SK-N-SH (cell line): Measurements from ENCODE around the gene ARHGEF4. TPM values are rescaled to one million over a fixed set of nuclear protein-coding genes. Genes with fewer than 3 reads are reported as not detected.

Experiments used
- CTCF ChIA-PET: fragments of 300-600, 350-600 bp; formaldehyde crosslinking; extraction: SDS; loops from one replicate; lab custom pipeline; 2021; lab: Yijun Ruan, JAX
- POLR2A ChIA-PET: fragments of 350-600 bp; sonication (Branson Sonifier 250); formaldehyde crosslinking; extraction: SDS; loops from one replicate; lab custom pipeline; 2020; ENCODE audit warnings: antibody characterized with exemption, inconsistent platforms; lab: Yijun Ruan, JAX
- DNase-seq: peaks from one replicate; pipeline ENCODE4 v3.0.0; 2012
- H2AFZ ChIP-seq: fragments of 200-600 bp; sonication (generic); 2 replicates; pipeline ENCODE4 v1.8.1; 2016; ENCODE audit warnings: antibody characterized with exemption, mild to moderate bottlenecking, low read depth
- H3F3A ChIP-seq: fragments of 200-600 bp; sonication (generic); replicated peaks from 2 replicates; pipeline ENCODE3; 2016; ENCODE audit warnings: antibody characterized with exemption, mild to moderate bottlenecking; ENCODE audit not compliant: insufficient read depth
- H3K27ac ChIP-seq, 2 experiments: fragments of 200-500 bp in 1 of 2; fragments of 200-600 bp in 1 of 2; sonication (Bioruptor generic) in 1 of 2; sonication (generic), shearing (Covaris generic) in 1 of 2; 2 replicates each; pipeline versions ENCODE4 v1.5.1 to v1.6.1; 2014 to 2016; ENCODE audit warnings: low read depth in 2 of 2, inconsistent platforms in 1 of 2, low read length in 1 of 2, mild to moderate bottlenecking in 1 of 2, mixed read lengths in 1 of 2
- H3K27me3 ChIP-seq: fragments of 200-600 bp; sonication (generic), shearing (Covaris generic); 2 replicates; pipeline ENCODE4 v1.6.1; 2016; ENCODE audit warnings: mixed run types; ENCODE audit not compliant: insufficient read depth
- H3K36me3 ChIP-seq, 2 experiments: fragments of 200-500 bp in 1 of 2; fragments of 200-600 bp in 1 of 2; sonication (Bioruptor generic) in 1 of 2; sonication (generic) in 1 of 2; replicated peaks in 1 of 2; 2 replicates each; pipeline versions ENCODE3 to v1.5.1; 2014 to 2016; ENCODE audit warnings: low read length in 1 of 2, mild to moderate bottlenecking in 1 of 2; ENCODE audit not compliant: insufficient read depth in 2 of 2, control insufficient read depth in 1 of 2
- H3K4me1 ChIP-seq, 2 experiments: fragments of 200-500 bp in 1 of 2; fragments of 200-600 bp in 1 of 2; sonication (Bioruptor generic) in 1 of 2; sonication (generic), shearing (Covaris generic) in 1 of 2; 2 replicates each; pipeline versions ENCODE4 v1.5.1 to v1.6.1; 2014 to 2016; ENCODE audit warnings: low read depth in 1 of 2, low read length in 1 of 2, mixed run types in 1 of 2; ENCODE audit not compliant: insufficient read depth in 2 of 2, control insufficient read depth in 1 of 2
- H3K4me2 ChIP-seq: fragments of 200-600 bp; sonication (generic), shearing (Covaris generic); 2 replicates; pipeline ENCODE4 v1.6.1; 2017; ENCODE audit warnings: mixed run types
- H3K4me3 ChIP-seq, 2 experiments: fragments of 200-500 bp in 1 of 2; fragments of 200-600 bp in 1 of 2; sonication (Bioruptor generic) in 1 of 2; sonication (generic), shearing (Covaris generic) in 1 of 2; 2 replicates each; pipeline versions ENCODE4 v1.5.1 to v1.8.1; 2014 to 2016; ENCODE audit warnings: low read depth in 2 of 2, inconsistent platforms in 1 of 2, low read length in 1 of 2, mild to moderate bottlenecking in 1 of 2, mixed read lengths in 1 of 2, moderate library complexity in 1 of 2
- H3K79me2 ChIP-seq: fragments of 200-600 bp; sonication (generic); 2 replicates; pipeline ENCODE4 v1.8.1; 2017; ENCODE audit warnings: mild to moderate bottlenecking; ENCODE audit not compliant: insufficient read depth
- H3K9ac ChIP-seq: fragments of 200-600 bp; sonication (generic); 2 replicates; pipeline ENCODE4 v1.6.1; 2017; ENCODE audit warnings: mixed run types
- H3K9me2 ChIP-seq: fragments of 200-600 bp; sonication (generic); 2 replicates; pipeline ENCODE4 v1.6.1; 2017; ENCODE audit warnings: mixed run types
- H3K9me3 ChIP-seq: fragments of 200-600 bp; sonication (generic); 2 replicates; pipeline ENCODE4 v1.6.1; 2017; ENCODE audit warnings: mixed run types, mild to moderate bottlenecking, moderate library complexity
- H4K20me1 ChIP-seq: fragments of 200-600 bp; sonication (generic); 2 replicates; pipeline ENCODE4 v1.6.1; 2017; ENCODE audit warnings: mild to moderate bottlenecking, mixed run types; ENCODE audit not compliant: insufficient read depth
- CHD2 ChIP-seq: fragments of 150-350 bp; IDR thresholded peaks from 2 replicates; pipeline ENCODE4 v1.6.1; 2018; ENCODE audit warnings: low read length; ENCODE audit not compliant: partially characterized antibody
- CTCF ChIP-seq: fragments of 200-600 bp; sonication (generic); IDR thresholded peaks from 2 replicates; pipeline ENCODE4 v1.6.1; 2017; ENCODE audit warnings: antibody characterized with exemption, mild to moderate bottlenecking, moderate library complexity
- FOXJ3 ChIP-seq: sonication (generic); formaldehyde crosslinking; IDR thresholded peaks from 2 replicates; pipeline ENCODE4 v1.5.1; 2020; ENCODE audit warnings: mild to moderate bottlenecking, missing genetic modification reagents
- GABPA ChIP-seq: IDR thresholded peaks from 2 replicates; pipeline ENCODE4 v1.4.0; 2012; ENCODE audit warnings: low read depth, mild to moderate bottlenecking
- JUND ChIP-seq: IDR thresholded peaks from 2 replicates; pipeline ENCODE4 v1.4.0; 2012
- RAD21 ChIP-seq: IDR thresholded peaks from 2 replicates; pipeline ENCODE4 v1.6.1; 2012; ENCODE audit warnings: mild to moderate bottlenecking, low read length
- RCOR1 ChIP-seq: fragments of 150-350 bp; IDR thresholded peaks from 2 replicates; pipeline ENCODE4 v1.6.1; 2017; ENCODE audit warnings: antibody characterized with exemption, low read length
- REST ChIP-seq: IDR thresholded peaks from 2 replicates; pipeline ENCODE4 v1.6.1; 2012; ENCODE audit warnings: mild to moderate bottlenecking, low read depth, low read length, moderate library complexity
- WGBS: methylation state at CpG from one replicate; pipeline ENCODE4 v1.1.6; 2017; ENCODE audit warnings: low lambda C conversion rate; 5-methylcytosine and 5-hydroxymethylcytosine counted together
- polyA plus RNA-seq, 3 experiments: library from polyadenylated mRNA; depleted of rRNA; stranded (reverse); fragments of >200 nt; gene quantifications; 2 replicates each; pipeline ENCODE4 v1.2.3, GENCODE V29; 2012

Gene ARHGEF4
- polyA plus RNA-seq, 1 of the 3 experiments (the other 2 are of a cell fraction): 2.3 TPM

- Histone ChIP-seq H3K9ac (no peak overlapping the region), H3K27me3 (no peaks in the 10 kb centered on the region; the same call in 1 of the 2 replicates), H3K9me2 (no peaks in the 10 kb centered on the region), H3K4me1 (peaks cover 0 to 17% of the 10 kb centered on the region in 2 experiments; a peak in 2 of 4 replicates), H3K4me2 (no peak overlapping the region), H3K36me3 (no peaks in the 10 kb centered on the region), H3K27ac (no peak overlapping the region; a peak in 1 of 4 replicates), H2AFZ (no peak overlapping the region), H3K79me2 (no peaks in the 10 kb centered on the region), H3K4me3 (no peak overlapping the region), H3F3A (no peaks in the 10 kb centered on the region), H3K9me3 (no peaks in the 10 kb centered on the region), H4K20me1 (no peaks in the 10 kb centered on the region)
- POLR2A ChIA-PET: no interaction called here
- CTCF ChIA-PET: interaction anchor here (0.6 to 5.9 kb wide), 8 partner anchors 8 to 140 kb away, joined by 3 to 54 read pairs (median 3); no protein-coding TSS in a partner anchor
- DNase-seq: no peak
- WGBS: 51% methylated on average over 7 of the region's 7 CpGs
- TF ChIP-seq RAD21 (peak; percentile 42), RCOR1 (no peak)
Observed at GRCh38 chr2:130884503-130884902, 47.8 kb downstream of the ARHGEF4 start.

- H3K27me3 ChIP-seq: no peaks in the 10 kb centered on the region; the same call in 1 of the 2 replicates
- DNase-seq: no peak
- H3K9me3 ChIP-seq: no peaks in the 10 kb centered on the region
- CTCF ChIA-PET: interaction anchor here (0.8 to 1.4 kb wide), 3 partner anchors 14 to 90 kb away, joined by 3 to 7 read pairs (median 4); no protein-coding TSS in a partner anchor
- no peak overlapping the region for H3K4me3 ChIP-seq
- POLR2A ChIA-PET: no interaction called here
- no peak overlapping the region for H2AFZ ChIP-seq
- H3F3A ChIP-seq: no peaks in the 10 kb centered on the region
- WGBS: 45% methylated on average over 6 of the region's 6 CpGs
- TF ChIP-seq FOXJ3 (CRISPR knock-in tag) (no peak), CHD2 (no peak), RAD21 (no peak)
- peaks cover 0 to 17% of the 10 kb centered on the region in 2 experiments; a peak in 2 of 4 replicates for H3K4me1 ChIP-seq
- H3K36me3 ChIP-seq: no peaks in the 10 kb centered on the region
- no peak overlapping the region for H3K4me2 ChIP-seq
- no peaks in the 10 kb centered on the region for H3K79me2 ChIP-seq
- H3K27ac ChIP-seq: no peak overlapping the region
- no peaks in the 10 kb centered on the region for H3K9me2 ChIP-seq
- H3K9ac ChIP-seq: no peak overlapping the region
- no peaks in the 10 kb centered on the region for H4K20me1 ChIP-seq
Observed at GRCh38 chr2:130887643-130888042, 50.9 kb downstream of the ARHGEF4 start.

- Histone ChIP-seq H3K36me3 (no peaks in the 10 kb centered on the region), H3K79me2 (no peaks in the 10 kb centered on the region), H3K4me1 (no peaks in the 10 kb centered on the region), H3K9ac (no peak overlapping the region), H3K27ac (no peak overlapping the region), H3K27me3 (no peaks in the 10 kb centered on the region; the same call in 1 of the 2 replicates), H4K20me1 (no peaks in the 10 kb centered on the region), H3K4me3 (no peak overlapping the region), H2AFZ (no peak overlapping the region), H3F3A (no peaks in the 10 kb centered on the region), H3K9me2 (no peaks in the 10 kb centered on the region), H3K9me3 (no peaks in the 10 kb centered on the region), H3K4me2 (no peak overlapping the region)
- DNase-seq: no peak
- 39% methylated on average over 5 of the region's 5 CpGs for WGBS
- ChIA-PET CTCF (interaction anchor here (1.8 to 2.5 kb wide), 3 partner anchors 17 to 94 kb away, joined by 6 to 12 read pairs (median 11); no protein-coding TSS in a partner anchor), POLR2A (no interaction called here)
- TF ChIP-seq CHD2: no peak
- TF ChIP-seq GABPA: no peak
- TF ChIP-seq REST: no peak
- no peak for TF ChIP-seq JUND
- no peak for TF ChIP-seq CTCF
- no peak for TF ChIP-seq FOXJ3 (CRISPR knock-in tag)
Observed at GRCh38 chr2:130890941-130891669, 54.4 kb downstream of the ARHGEF4 start.
